HFF-Myc (cell line): ENCODE results near the gene UGP2.
"Not testable (repeated sequence)": the region's sequence is repeated elsewhere in the genome, so short reads cannot be mapped to it uniquely, and the experiment has no call there.

Source experiments
- DNase-seq: peaks from one replicate; pipeline ENCODE4 v3.0.0-alpha.2; 2011; ENCODE audit warnings: low read depth; ENCODE audit errors: extremely low read depth
- H3K4me3 ChIP-seq: replicated peaks from 2 replicates; pipeline ENCODE4 v1.5.1; 2011; ENCODE audit warnings: low read depth, mild to moderate bottlenecking, control low read depth, low read length
- TF ChIP-seq, protein P1 (sequence below): IDR thresholded peaks from 2 replicates; pipeline ENCODE4 v1.5.1; 2012; ENCODE audit warnings: mild to moderate bottlenecking, low read depth, low read length, control low read depth; ENCODE audit errors: missing control alignments

Gene UGP2

DNA sequence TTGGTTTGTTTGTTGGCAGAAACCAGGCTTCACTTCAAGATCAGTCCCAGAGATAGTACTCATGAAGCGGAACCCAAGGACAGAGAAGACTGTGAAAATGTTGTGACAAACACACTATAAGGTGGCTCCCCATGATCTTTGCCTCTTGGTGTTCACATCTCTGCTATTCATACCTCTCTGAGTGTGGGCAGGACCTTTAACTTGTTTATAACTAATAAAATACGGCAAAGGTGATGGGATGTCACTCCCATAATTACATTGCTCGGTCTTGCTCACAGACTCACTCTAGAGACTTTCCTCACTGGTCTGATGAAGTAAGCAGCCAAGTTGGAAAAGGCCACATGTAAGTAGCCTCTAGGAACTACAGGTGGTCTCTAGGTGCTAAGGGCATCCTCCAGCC is 30.6 kb upstream of the UGP2 start:
- DNase-seq, result no peak
- TF ChIP-seq, protein P1, sequence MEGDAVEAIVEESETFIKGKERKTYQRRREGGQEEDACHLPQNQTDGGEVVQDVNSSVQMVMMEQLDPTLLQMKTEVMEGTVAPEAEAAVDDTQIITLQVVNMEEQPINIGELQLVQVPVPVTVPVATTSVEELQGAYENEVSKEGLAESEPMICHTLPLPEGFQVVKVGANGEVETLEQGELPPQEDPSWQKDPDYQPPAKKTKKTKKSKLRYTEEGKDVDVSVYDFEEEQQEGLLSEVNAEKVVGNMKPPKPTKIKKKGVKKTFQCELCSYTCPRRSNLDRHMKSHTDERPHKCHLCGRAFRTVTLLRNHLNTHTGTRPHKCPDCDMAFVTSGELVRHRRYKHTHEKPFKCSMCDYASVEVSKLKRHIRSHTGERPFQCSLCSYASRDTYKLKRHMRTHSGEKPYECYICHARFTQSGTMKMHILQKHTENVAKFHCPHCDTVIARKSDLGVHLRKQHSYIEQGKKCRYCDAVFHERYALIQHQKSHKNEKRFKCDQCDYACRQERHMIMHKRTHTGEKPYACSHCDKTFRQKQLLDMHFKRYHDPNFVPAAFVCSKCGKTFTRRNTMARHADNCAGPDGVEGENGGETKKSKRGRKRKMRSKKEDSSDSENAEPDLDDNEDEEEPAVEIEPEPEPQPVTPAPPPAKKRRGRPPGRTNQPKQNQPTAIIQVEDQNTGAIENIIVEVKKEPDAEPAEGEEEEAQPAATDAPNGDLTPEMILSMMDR, result no peak
- no peak overlapping the region for H3K4me3 ChIP-seq

DNA sequence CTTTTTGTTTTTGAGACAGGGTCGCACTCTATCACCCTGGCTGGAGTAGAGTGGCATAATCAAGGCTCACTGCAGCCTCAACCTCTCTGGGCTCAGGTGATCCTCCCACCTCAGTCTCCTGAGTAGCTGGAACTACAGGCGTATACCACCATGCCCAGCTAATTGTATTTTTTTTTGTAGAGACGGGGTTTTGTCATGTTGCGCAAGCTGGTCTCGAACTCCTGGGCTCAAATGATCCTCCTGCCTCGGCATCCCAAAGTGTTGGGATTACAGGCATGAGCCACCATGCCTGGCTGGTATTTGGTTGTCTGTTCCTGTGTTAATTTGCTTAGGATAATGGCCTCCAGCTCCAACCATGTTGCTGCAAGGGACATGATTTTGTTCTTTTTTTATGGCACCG is 29.8 kb upstream of the UGP2 start:
- not testable (repeated sequence) for H3K4me3 ChIP-seq, DNase-seq

DNA sequence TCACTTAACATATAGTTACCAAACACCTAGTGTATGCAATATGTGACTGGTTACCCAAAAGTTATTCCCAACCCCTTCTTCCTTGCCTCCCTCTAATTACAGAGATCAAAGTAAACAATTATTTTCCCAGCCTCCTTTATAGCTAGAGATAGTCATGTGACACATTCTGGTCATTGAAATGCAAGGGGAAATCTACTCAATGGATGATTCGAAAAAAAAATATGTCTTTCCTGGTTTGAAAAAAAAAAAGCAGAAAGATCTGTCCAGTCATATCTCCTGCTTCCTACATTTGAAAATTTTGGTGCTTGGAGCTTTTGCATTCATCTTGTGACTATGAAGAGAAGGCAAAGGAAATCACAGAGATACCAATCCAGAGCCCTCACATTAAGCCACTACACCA is 27.6 kb upstream of the UGP2 start:
- no peak for DNase-seq
- no peak overlapping the region for H3K4me3 ChIP-seq
- TF ChIP-seq, protein P1, result no peak

GRCh38 chr2:63817382-63817781 is 24.3 kb upstream of the UGP2 start:
- no peak for DNase-seq
- no peak overlapping the region for H3K4me3 ChIP-seq
- TF ChIP-seq, protein P1, result no peak

- no peak for DNase-seq
- TF ChIP-seq, protein P1, result no peak
- no peak overlapping the region for H3K4me3 ChIP-seq
Observed at GRCh38 chr2:63818271-63818670, 23.4 kb upstream of the UGP2 start.

DNA sequence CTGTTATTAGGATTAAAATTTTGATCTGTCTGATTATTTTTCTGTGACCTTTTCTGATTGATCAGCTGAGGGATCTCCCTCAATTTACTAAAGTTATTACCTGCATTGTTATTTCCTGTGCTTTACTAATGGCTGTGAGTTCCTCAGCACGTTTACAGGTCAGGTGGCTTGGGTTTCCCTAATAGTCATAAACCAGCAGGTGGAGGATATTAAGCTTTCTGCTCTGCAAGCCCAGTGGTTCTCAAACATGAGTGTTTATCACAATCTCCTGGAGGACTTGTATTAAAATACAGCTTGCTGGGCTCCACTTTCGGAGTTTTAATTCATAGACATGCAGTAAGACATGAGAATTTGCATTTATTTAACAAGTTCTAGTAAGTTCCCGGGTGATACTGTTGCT is 22.4 kb upstream of the UGP2 start:
- no peak for DNase-seq
- TF ChIP-seq, protein P1, result no peak
- H3K4me3 ChIP-seq, result no peak overlapping the region

- TF ChIP-seq, protein P1, result no peak
- peak; percentile 24 for DNase-seq
- no peak overlapping the region for H3K4me3 ChIP-seq
Observed at GRCh38 chr2:63819765-63820717, 21.7 kb upstream of the UGP2 start.
